HG03060 (cell line): ENCODE measurements around the gene ZNF507.

Experiments used
- ATAC-seq: cut with Tn5 transposase; IDR thresholded peaks from one replicate; pipeline ENCODE4 v1.9.1; 2021; ENCODE audit warnings: low read depth, moderate number of reproducible peaks; ENCODE audit not compliant: unreplicated experiment

ZNF507 gene

DNA sequence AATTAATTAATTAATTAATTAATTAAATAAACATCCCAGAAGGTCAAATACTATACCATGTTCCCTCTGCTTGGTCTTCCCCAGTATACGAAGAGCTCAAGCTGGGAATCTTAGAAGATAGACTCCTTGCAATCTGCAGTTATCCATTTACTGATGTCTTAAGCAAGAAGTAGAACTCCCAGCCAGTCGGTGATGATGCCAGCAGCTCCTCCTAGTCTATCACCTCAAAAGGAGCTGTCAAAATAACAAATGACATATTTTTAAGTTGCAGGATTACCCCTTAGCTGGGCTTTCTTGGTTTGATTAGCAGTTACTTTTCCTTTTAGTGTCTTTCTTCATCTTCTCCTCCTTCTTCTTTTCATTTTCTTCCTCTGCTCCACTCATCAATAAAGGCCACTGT lies 6.0 kb upstream of the ZNF507 start:
- ATAC-seq = no peak

GRCh38 chr19:32339988-32340874 lies 5.2 kb upstream of the ZNF507 start:
- ATAC-seq = no peak

DNA sequence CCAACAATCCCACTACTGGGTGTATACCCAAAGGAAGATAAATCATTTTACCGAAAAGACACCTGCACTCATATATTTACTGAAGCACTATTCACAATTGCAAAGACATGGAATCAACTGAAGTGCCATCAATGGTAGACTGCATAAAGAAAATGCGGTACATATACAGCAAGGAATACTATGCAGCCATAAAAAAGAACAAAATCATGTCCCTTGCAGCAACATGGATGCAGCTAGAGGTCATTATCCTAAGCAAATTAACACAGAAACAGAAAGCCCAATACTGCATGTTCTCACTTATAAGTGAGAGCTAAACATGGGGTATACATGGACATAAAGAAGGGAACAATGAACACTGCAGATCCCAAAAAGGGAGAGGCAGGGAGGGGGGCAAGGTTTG lies 2.7 kb upstream of the ZNF507 start:
- no peak for ATAC-seq

DNA sequence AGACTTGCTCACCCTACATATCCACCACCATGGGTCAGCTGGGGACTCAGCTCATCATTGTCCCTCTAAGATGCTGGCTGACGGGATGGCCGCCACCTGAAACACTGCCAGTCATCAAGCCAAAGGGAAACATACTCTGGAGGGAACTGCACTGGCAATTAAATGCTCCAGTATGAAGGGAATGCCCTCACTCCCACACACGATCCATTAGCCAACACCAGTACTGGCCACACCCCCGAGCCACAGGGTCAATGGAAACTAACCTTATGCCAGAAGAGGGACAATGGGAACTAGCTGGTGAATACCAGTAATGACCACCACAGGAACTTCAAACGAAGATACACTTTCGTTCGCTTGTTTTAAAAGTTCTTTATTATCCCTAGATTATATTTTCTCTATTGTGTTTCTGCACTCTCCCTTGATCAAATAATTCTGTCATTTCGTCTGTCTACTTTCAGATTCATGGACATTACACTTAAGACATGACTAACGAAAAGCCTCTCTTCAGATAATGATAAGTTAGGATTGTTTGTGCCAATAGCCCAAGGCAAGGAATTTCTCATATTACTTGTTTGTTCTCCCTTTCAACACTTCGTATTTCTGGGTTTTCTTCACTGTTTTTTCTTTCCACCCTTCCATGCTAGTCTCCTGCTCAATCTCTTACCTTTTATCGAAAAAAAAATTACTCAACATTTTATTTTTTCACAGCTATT lies 1.7 kb upstream of the ZNF507 start:
- no peak for ATAC-seq

DNA sequence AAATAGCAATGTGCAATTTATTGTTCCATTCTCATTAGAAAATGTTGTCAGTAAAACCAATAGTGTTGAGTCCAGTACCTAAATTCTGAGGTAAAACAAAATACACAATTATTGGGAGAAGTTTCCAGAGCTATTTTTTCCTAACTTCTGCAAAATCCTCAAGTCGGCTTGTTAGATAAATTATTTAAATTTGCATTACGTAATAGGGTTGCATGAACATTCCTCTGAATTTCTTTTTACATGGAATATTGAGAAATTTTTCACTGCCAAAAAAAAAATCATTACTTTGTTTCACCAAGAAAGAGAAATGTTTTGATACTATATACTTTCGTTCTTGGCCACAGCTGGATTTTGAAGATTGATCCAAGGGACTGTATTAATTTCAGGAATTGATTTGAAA lies 1.5 kb downstream of the ZNF507 start:
- no peak for ATAC-seq

- ATAC-seq = no peak
Observed at GRCh38 chr19:32347573-32347972, 2.2 kb downstream of the ZNF507 start.

- no peak for ATAC-seq
Observed at GRCh38 chr19:32349051-32349450, 3.6 kb downstream of the ZNF507 start.

DNA sequence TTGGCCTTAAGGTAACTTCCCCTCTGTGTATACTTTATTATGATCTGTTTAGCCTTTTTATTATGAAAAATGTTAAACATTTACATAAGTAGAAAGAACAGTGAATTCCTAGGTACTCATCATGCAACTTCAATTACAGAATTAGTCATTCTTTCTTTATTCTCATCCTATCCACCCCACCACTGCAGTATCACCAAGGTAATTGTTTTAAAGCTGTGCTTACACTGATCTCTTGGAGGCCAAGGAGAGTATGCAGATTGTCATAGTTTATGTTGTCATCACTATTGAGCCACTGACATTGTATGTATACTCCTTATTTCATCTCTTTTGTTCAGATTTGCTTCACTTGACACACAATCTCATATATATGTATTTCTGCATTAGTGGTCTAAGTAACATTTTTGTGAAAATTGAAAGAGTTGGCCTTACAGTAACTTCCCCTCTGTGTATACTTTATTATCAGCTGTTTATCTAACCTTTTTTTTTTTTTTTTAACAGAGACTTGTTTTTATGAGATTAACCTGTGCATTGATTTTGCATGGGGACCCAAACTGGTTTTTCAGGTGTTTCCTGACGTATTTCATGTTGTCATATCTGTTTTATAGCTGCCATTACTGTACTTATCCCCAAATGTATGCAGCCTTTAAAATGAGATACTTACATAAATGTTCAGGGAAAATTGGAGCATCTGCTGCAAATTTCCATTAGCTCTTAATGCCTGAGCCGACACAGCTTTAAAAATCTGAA lies 4.5 kb downstream of the ZNF507 start:
- ATAC-seq = no peak

- no peak for ATAC-seq
Observed at GRCh38 chr19:32350471-32350865, 5.1 kb downstream of the ZNF507 start.

DNA sequence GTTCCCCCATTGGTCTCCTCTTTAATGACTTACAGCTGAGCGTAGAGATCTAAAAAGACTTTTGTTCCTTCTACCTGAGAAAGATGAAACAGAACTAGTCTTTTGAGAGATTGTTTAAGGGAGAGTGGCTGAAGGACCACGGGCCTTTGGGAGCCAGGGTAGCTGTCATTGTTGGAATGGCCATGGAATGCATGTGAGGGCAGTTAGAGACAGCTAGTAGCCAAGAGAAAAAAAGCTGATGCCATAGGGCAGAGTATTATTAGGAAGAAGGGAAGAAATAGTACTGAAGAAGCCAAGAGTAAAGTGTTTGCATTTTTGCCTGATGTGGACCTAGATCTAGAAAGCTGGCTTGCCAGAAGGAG lies 5.6 kb downstream of the ZNF507 start:
- ATAC-seq = no peak

- no peak for ATAC-seq
Observed at GRCh38 chr19:32352241-32352630, 6.8 kb downstream of the ZNF507 start.

DNA sequence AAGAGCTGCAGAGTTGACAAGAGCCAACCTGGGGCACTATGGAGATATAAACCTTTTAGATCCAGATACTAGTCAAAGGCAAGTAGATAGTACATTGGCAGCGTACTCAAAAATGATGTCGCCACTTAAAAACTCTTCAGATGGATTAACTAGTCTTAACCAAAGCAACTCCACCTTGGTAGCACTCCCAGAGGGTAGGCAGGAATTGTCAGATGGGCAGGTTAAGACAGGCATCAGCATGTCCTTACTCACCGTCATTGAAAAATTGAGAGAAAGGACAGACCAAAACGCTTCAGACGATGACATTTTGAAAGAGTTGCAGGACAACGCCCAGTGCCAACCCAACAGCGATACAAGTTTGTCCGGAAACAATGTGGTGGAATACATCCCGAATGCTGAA lies 8.9 kb downstream of the ZNF507 start:
- ATAC-seq = no peak

GRCh38 chr19:32355309-32355708 lies 9.9 kb downstream of the ZNF507 start:
- ATAC-seq = no peak

GRCh38 chr19:32357720-32358119 lies 12.3 kb downstream of the ZNF507 start:
- ATAC-seq = no peak

GRCh38 chr19:32358321-32358720 lies 12.9 kb downstream of the ZNF507 start:
- no peak for ATAC-seq

DNA sequence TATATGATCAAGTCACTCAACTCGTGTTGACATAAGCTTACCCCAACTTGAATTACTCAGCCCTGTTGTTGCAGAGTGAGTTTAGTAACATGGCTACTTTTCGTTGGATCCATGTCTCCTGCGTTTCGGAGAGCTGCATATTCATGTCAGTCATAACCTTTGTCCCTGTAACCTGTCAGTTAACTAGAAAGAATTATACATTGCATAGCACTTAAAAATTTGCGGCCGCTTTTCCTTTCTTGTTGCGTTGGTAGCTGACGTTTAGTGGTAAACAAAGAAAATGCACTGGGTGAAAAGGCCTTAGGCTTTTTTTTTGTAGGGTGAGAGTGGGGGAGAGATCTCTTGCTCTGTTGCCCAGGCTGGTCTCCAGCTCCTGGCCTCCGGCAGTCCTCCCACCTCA lies 14.2 kb downstream of the ZNF507 start:
- ATAC-seq = no peak

GRCh38 chr19:32361574-32362317 lies 16.3 kb downstream of the ZNF507 start:
- no peak for ATAC-seq

DNA sequence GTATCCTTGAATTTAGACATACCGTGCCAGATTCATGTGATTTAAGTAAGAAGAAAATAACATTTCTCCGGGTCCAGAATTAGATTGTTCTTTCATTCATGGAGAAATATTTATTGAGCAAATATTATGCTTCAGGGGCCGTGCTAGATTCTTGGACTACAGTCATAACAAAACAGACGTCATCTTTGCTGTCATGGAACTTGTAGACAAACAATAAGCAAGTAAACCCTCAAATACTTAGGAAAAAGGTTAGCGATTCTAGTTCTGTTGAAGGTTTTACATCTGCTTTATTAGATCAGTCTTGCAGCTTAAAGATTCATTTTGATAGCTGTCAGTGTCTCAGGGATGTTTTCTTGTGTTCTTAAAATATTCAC lies 16.9 kb downstream of the ZNF507 start:
- ATAC-seq = no peak

DNA sequence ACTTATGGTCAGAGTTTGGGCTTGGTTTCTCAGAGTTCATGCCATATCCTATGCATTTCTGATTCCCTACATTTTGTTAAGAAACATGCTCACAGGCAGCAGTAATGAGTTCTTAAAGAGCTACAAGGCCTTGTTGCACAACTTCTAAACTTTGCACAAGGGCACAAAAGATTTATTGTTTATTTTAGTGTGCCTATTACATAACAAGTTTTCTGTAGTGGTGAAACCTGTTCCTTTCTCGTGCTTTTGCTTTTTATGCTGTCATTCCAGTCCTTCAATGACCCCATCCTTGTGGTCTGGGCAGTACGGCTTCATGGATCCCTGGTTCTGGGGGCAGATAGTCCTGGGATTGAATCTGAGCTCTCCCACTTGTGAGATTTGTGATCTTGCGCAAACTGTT lies 17.8 kb downstream of the ZNF507 start:
- no peak for ATAC-seq

- no peak for ATAC-seq
Observed at GRCh38 chr19:32363632-32364031, 18.2 kb downstream of the ZNF507 start.

DNA sequence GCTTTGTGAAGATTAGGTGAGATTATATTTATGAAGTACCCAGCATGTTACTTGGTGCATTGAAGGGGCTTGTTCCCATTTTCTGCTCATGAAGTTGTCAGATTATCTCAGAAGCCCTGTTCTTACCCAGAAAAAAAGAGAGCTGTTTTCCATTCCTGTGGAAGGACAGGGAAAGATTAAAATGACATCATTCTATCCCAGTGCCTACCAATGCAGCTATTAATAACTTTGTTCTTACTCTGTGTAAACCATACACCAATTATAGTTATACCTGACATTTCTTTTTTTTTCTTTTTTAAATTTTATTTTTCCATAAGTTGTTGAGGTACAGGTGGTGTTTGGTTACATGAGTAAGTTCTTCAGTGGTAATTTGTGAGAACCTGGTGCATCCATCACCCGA lies 18.6 kb downstream of the ZNF507 start:
- ATAC-seq = no peak
